GM12878 (cell line): ENCODE measurements around the gene TSPAN15. TPM values are rescaled to one million over a fixed set of nuclear protein-coding genes. Genes with fewer than 3 reads are reported as not detected.

Experiments
- ATAC-seq: fragments of 200-7000 bp; cut with Tn5 transposase; 3 replicates; pipeline ENCODE4 v1.9.1; 2020; ENCODE audit warnings: mild to moderate bottlenecking, moderate library complexity
- BruUV-seq: library from RNA; stranded (reverse); fragments of 400-500 nt; replicated peaks from 2 replicates; lab custom pipeline; 2021; lab: Mats Ljungman, UMichigan
- CTCF ChIA-PET: fragments of 300-600 bp; sonication (Branson Sonifier 250); formaldehyde crosslinking; extraction: SDS; loops from one replicate; lab custom pipeline; 2021; ENCODE audit warnings: inconsistent platforms; lab: Yijun Ruan, JAX
- POLR2A ChIA-PET: fragments of 350-600 bp; formaldehyde crosslinking; extraction: SDS; loops from one replicate; lab custom pipeline; 2021; ENCODE audit warnings: inconsistent platforms; lab: Charles Lee
- RAD21 ChIA-PET: fragments of 300-600 bp; sonication (Branson Sonifier 250); formaldehyde crosslinking; loops from one replicate; lab custom pipeline; 2023; ENCODE audit warnings: antibody characterized with exemption; ENCODE audit not compliant: unreplicated experiment; lab: Charles Lee
- SMC1A ChIA-PET: fragments of 300-600 bp; sonication (Branson Sonifier 250); formaldehyde crosslinking; loops from one replicate; lab custom pipeline; 2023; ENCODE audit not compliant: unreplicated experiment, uncharacterized antibody; lab: Charles Lee
- DNase-seq: peaks from one replicate; pipeline ENCODE4 v3.0.0-alpha.2; 2011; ENCODE audit warnings: low read depth, low spot score
- FAIRE-seq: peaks from 3 replicates; lab custom pipeline; 2011; peaks lifted over from hg19 to GRCh38; lab: Jason Lieb, UNC
- H2AFZ ChIP-seq: 2 replicates; pipeline ENCODE4 v1.6.0; 2011; ENCODE audit warnings: low read depth, low read length, control low read depth; ENCODE audit not compliant: control insufficient read depth
- H3K27ac ChIP-seq: 2 replicates; pipeline ENCODE4 v1.5.1; 2011; ENCODE audit warnings: control low read depth; ENCODE audit not compliant: control insufficient read depth, insufficient read depth
- H3K27me3 ChIP-seq, 2 experiments: replicated peaks in 1 of 2; 2 replicates each; pipeline versions ENCODE4 v1.6.0 to v1.6.1; 2011; ENCODE audit warnings: low read length in 1 of 2; ENCODE audit not compliant: control insufficient read depth in 2 of 2, insufficient read depth in 2 of 2
- H3K36me3 ChIP-seq, 2 experiments: 2 replicates each; pipeline ENCODE4 v1.5.1; 2011; ENCODE audit warnings: low read length in 1 of 2; ENCODE audit not compliant: control insufficient read depth in 2 of 2, insufficient read depth in 2 of 2
- H3K4me1 ChIP-seq: 2 replicates; pipeline ENCODE4 v1.6.1; 2011; ENCODE audit warnings: mild to moderate bottlenecking, low read length, moderate library complexity, mixed read lengths; ENCODE audit not compliant: control insufficient read depth, insufficient read depth
- H3K4me2 ChIP-seq: 2 replicates; pipeline ENCODE4 v1.6.0; 2011; ENCODE audit warnings: control low read depth; ENCODE audit not compliant: control insufficient read depth, insufficient read depth
- H3K4me3 ChIP-seq: fragments of 200-600 bp; sonication (generic); 2 replicates; pipeline ENCODE4 v1.5.1; 2016
- H3K79me2 ChIP-seq: 2 replicates; pipeline ENCODE4 v1.6.0; 2011; ENCODE audit warnings: low read length; ENCODE audit not compliant: control insufficient read depth, insufficient read depth
- H3K9ac ChIP-seq: 2 replicates; pipeline ENCODE4 v1.8.0; 2011; ENCODE audit warnings: low read length, control low read depth, mixed read lengths; ENCODE audit not compliant: control insufficient read depth, insufficient read depth
- H3K9me3 ChIP-seq: replicated peaks from 3 replicates; pipeline ENCODE4 v1.5.1; 2011; ENCODE audit warnings: mild to moderate bottlenecking, low read length; ENCODE audit not compliant: control insufficient read depth, insufficient read depth
- H4K20me1 ChIP-seq: 2 replicates; pipeline ENCODE4 v1.6.0; 2011; ENCODE audit not compliant: control insufficient read depth, insufficient read depth
- E2F8 ChIP-seq: fragments of 450-650 bp; IDR thresholded peaks from 2 replicates; pipeline ENCODE4 v1.6.1; 2018; ENCODE audit warnings: mild to moderate bottlenecking, low read depth, moderate library complexity; ENCODE audit not compliant: partially characterized antibody
- NFXL1 ChIP-seq: fragments of 450-650 bp; IDR thresholded peaks from 2 replicates; pipeline ENCODE4 v1.6.1; 2017; ENCODE audit warnings: antibody characterized with exemption, mild to moderate bottlenecking, borderline replicate concordance
- RB1 ChIP-seq: fragments of 450-650 bp; formaldehyde crosslinking; IDR thresholded peaks from 2 replicates; pipeline ENCODE4 v1.6.1; 2017; ENCODE audit warnings: mild to moderate bottlenecking, borderline replicate concordance
- RUNX3 ChIP-seq: IDR thresholded peaks from 2 replicates; pipeline ENCODE4 v1.6.1; 2012; ENCODE audit warnings: low read length, inconsistent platforms
- SMAD1 ChIP-seq: fragments of 450-650 bp; IDR thresholded peaks from 2 replicates; pipeline ENCODE4 v1.6.1; 2018; ENCODE audit warnings: mild to moderate bottlenecking, low read depth; ENCODE audit not compliant: partially characterized antibody
- SMARCA5 ChIP-seq: fragments of 450-650 bp; IDR thresholded peaks from 2 replicates; pipeline ENCODE4 v1.6.1; 2017; ENCODE audit warnings: mild to moderate bottlenecking
- TBL1XR1 ChIP-seq: IDR thresholded peaks from 2 replicates; pipeline ENCODE4 v1.6.1; 2012; ENCODE audit warnings: low read depth, low read length, improper control_type of control experiment
- WRNIP1 ChIP-seq: IDR thresholded peaks from 2 replicates; pipeline ENCODE4 v1.6.1; 2011; ENCODE audit warnings: low read depth, low read length, improper control_type of control experiment, borderline replicate concordance
- YBX1 ChIP-seq: fragments of 450-650 bp; IDR thresholded peaks from 2 replicates; pipeline ENCODE4 v1.6.1; 2016; ENCODE audit warnings: antibody characterized with exemption
- WGBS: methylation state at CpG from one replicate; pipeline ENCODE4 v1.1.6; 2016; ENCODE audit warnings: low lambda C conversion rate; ENCODE audit not compliant: insufficient replicate concordance, insufficient coverage; ENCODE audit errors: missing lambda C conversion rate; 5-methylcytosine and 5-hydroxymethylcytosine counted together
- in situ Hi-C: fragments of 300-500 bp; cut with MboI; formaldehyde crosslinking; loops from 9 replicates; pipeline ENCODE4 v1.14.3; 2018; ENCODE audit warnings: mixed read lengths
- intact Hi-C: fragments of 100-400 bp; cut with micrococcal nuclease; formaldehyde crosslinking; loops from one replicate; pipeline ENCODE4 v1.14.2; 2022; ENCODE audit not compliant: unreplicated experiment
- polyA plus RNA-seq, 11 experiments: library from polyadenylated mRNA; depleted of rRNA in 4 of 11; unstranded in 6 of 11; stranded (reverse) in 5 of 11; fragments of >200 nt; fragmentation: Nextera tagmentation in 4 of 11; fragmentation: Illumina TruSeq in 1 of 11; extraction: Ambion mirVana in 4 of 11; extraction: Trizol in 1 of 11; gene quantifications; 1 replicate in 1 of 11; 2 replicates in 10 of 11; pipeline versions ENCODE4 v1.2.1 to v1.2.3, GENCODE V29; 2011 to 2016; ENCODE audit warnings: inconsistent platforms in 2 of 11, missing spikeins in 2 of 11, low read depth in 1 of 11
- total RNA-seq, 4 experiments: library from RNA; depleted of rRNA in 3 of 4; stranded (reverse); fragments of >200 nt in 3 of 4; fragmentation: Illumina TruSeq in 1 of 4; extraction: Trizol in 1 of 4; gene quantifications; 2 replicates each; pipeline versions ENCODE4 v1.2.1 to v1.2.3, GENCODE V29; 2013 to 2021
- TF ChIP-seq, protein P1 (sequence below): IDR thresholded peaks from 2 replicates; pipeline ENCODE4 v1.6.1; 2011; ENCODE audit warnings: borderline replicate concordance, low read depth, mild to moderate bottlenecking, moderate library complexity, low read length; ENCODE audit not compliant: insufficient read depth, poor library complexity, severe bottlenecking

TSPAN15 gene
- total and polyA plus RNA-seq, 10 of the 15 experiments (the other 5 are each of a cell fraction or from before 2014, with no cell fraction given): 1.3 to 8.5 (median 2.4) TPM; not detected in 2

- TF ChIP-seq, protein P1, sequence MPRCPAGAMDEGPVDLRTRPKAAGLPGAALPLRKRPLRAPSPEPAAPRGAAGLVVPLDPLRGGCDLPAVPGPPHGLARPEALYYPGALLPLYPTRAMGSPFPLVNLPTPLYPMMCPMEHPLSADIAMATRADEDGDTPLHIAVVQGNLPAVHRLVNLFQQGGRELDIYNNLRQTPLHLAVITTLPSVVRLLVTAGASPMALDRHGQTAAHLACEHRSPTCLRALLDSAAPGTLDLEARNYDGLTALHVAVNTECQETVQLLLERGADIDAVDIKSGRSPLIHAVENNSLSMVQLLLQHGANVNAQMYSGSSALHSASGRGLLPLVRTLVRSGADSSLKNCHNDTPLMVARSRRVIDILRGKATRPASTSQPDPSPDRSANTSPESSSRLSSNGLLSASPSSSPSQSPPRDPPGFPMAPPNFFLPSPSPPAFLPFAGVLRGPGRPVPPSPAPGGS: no peak
- no peak for TF ChIP-seq TBL1XR1
- TF ChIP-seq WRNIP1: no peak
- TF ChIP-seq SMAD1: no peak
- TF ChIP-seq, all 136 proteins: peak for 0
These were observed 18.7 kb downstream of the TSPAN15 start (continued) for GRCh38 chr10:69469976-69470375.

- SMC1A ChIA-PET: interaction anchor here (0.8 to 1.5 kb wide), 2 partner anchors 14 to 20 kb away, joined by 3 to 5 read pairs; partner anchors contain the start of gene TSPAN15
- BruUV-seq: no TSS peak
- Histone ChIP-seq H3K9ac (no peak overlapping the region), H3K9me3 (no peaks in the 10 kb centered on the region), H3K27me3 (no peaks in the 10 kb centered on the region), H3K4me2 (no peak overlapping the region; the same call in 1 of the 2 replicates), H3K36me3 (no peaks in the 10 kb centered on the region), H3K4me1 (peaks cover 12% of the 10 kb centered on the region), H3K4me3 (no peak overlapping the region), H2AFZ (no peak overlapping the region), H4K20me1 (no peaks in the 10 kb centered on the region), H3K79me2 (no peaks in the 10 kb centered on the region), H3K27ac (no peak overlapping the region; the same call in 1 of the 2 replicates)
- RAD21 ChIA-PET: interaction anchor here (0.5 to 1.2 kb wide), 2 partner anchors 8 to 11 kb away, joined by 3 to 5 read pairs; no protein-coding TSS in a partner anchor
- WGBS: 14% methylated on average over 8 of the region's 8 CpGs
- intact Hi-C loops (no loop called here), in situ Hi-C loops (no loop called here)
- TF ChIP-seq RB1: no peak
- peak; percentile 21; the same call in 1 of the 2 replicates for TF ChIP-seq RUNX3
- no peak for TF ChIP-seq E2F8
- no peak for TF ChIP-seq SMARCA5
- TF ChIP-seq YBX1: no peak
- TF ChIP-seq NFXL1: no peak
- DNase-seq (no peak), ATAC-seq (no peak), FAIRE-seq (no peak)
- POLR2A ChIA-PET: interaction anchor here (0.6 to 1.9 kb wide), 2 partner anchors 9 to 18 kb away, joined by 3 to 4 read pairs; no protein-coding TSS in a partner anchor
- CTCF ChIA-PET: interaction anchor here (1.1 to 1.4 kb wide), 2 partner anchors 9 to 22 kb away, joined by 3 to 5 read pairs; no protein-coding TSS in a partner anchor
These were observed 19.5 kb downstream of the TSPAN15 start for GRCh38 chr10:69470463-69471384.
